Vagina (tissue), 2 donors: ENCODE results near the gene TMEM89. TPM values are rescaled to one million over a fixed set of nuclear protein-coding genes. Genes with fewer than 3 reads are reported as not detected.

Experiments used
- DNase-seq, 2 donors: peaks; one replicate each; pipeline ENCODE4 v3.0.0-alpha.2; 2017; ENCODE audit errors: extremely low spot score in 2 of 2
- H3K27ac ChIP-seq: fragments of 200-600 bp; sonication (generic); one replicate; pipeline ENCODE4 v1.5.1; 2019
- H3K27me3 ChIP-seq: fragments of 200-600 bp; sonication (generic); one replicate; pipeline ENCODE4 v1.5.1; 2019
- H3K36me3 ChIP-seq, 2 donors: fragments of 200-600 bp; sonication (generic); one replicate each; pipeline ENCODE4 v1.5.1; 2017 to 2019
- H3K4me1 ChIP-seq: fragments of 200-600 bp; sonication (generic); one replicate; pipeline ENCODE4 v1.5.1; 2019
- H3K4me3 ChIP-seq, 2 donors: fragments of 200-600 bp; sonication (generic); 1 replicate in 1 of 2; 2 replicates in 1 of 2; pipeline ENCODE4 v1.5.1; 2016 to 2019
- H3K9me3 ChIP-seq: fragments of 200-600 bp; sonication (generic); one replicate; pipeline ENCODE4 v1.5.1; 2019
- CTCF ChIP-seq, 3 experiments: fragments of 450-650 bp in 2 of 3; fragments of 200-600 bp in 1 of 3; sonication (generic) in 1 of 3; IDR thresholded peaks; one replicate each; pipeline ENCODE4 v1.5.1; 2017 to 2019; ENCODE audit warnings: antibody characterized with exemption in 3 of 3, mild to moderate bottlenecking in 2 of 3, moderate library complexity in 2 of 3
- POLR2A ChIP-seq, 2 donors: fragments of 450-650 bp; IDR thresholded peaks; one replicate each; pipeline ENCODE4 v1.6.1; 2017; ENCODE audit warnings: antibody characterized with exemption in 2 of 2, mild to moderate bottlenecking in 2 of 2, moderate library complexity in 2 of 2
- POLR2AphosphoS5 ChIP-seq, 2 donors: sonication (generic); formaldehyde crosslinking; IDR thresholded peaks; one replicate each; pipeline ENCODE4 v1.9.0; 2017; ENCODE audit warnings: antibody characterized with exemption in 2 of 2, mild to moderate bottlenecking in 2 of 2, low read depth in 1 of 2; ENCODE audit not compliant: insufficient read depth in 1 of 2
- intact Hi-C: fragments of 100-400 bp; cut with DNase I; formaldehyde crosslinking; loops from one replicate; pipeline ENCODE4 v1.15.1; 2023
- total RNA-seq: library from RNA; depleted of rRNA; stranded (reverse); fragments of >200 nt; gene quantifications from one replicate; pipeline ENCODE4 v1.2.3, GENCODE V29; 2016

TMEM89 gene
- total RNA-seq, 1 donor from 2014 or later, result not detected

GRCh38 chr3:48633256-48633655 is 11.7 kb upstream of the TMEM89 start:
- Histone ChIP-seq H3K27ac (no peak overlapping the region), H3K4me1 (peaks cover 30% of the 10 kb centered on the region), H3K4me3 (no peak overlapping the region), H3K27me3 (no peaks in the 10 kb centered on the region), H3K36me3 (peaks cover 0 to 25% of the 10 kb centered on the region in 2 donors), H3K9me3 (no peaks in the 10 kb centered on the region)
- no peak for DNase-seq
- TF ChIP-seq POLR2A (IDR thresholded peaks at IDR 0.05) (no peak), POLR2AphosphoS5 (IDR thresholded peaks at IDR 0.05; ENCODE audit: insufficient read depth in 1 of 2, low read depth in 1 of 2) (no peak)
- intact Hi-C loops, result no loop called here

GRCh38 chr3:48631516-48632448 is 10.2 kb upstream of the TMEM89 start:
- no peak overlapping the region for H3K27ac ChIP-seq
- no peak for DNase-seq
- intact Hi-C loops, result no loop called here
- no peak overlapping the region for H3K4me3 ChIP-seq
- peaks cover 0 to 25% of the 10 kb centered on the region in 2 donors for H3K36me3 ChIP-seq
- no peaks in the 10 kb centered on the region for H3K9me3 ChIP-seq
- TF ChIP-seq CTCF (IDR thresholded peaks at IDR 0.05), result no peak
- no peak for TF ChIP-seq POLR2AphosphoS5 (IDR thresholded peaks at IDR 0.05; ENCODE audit: insufficient read depth in 1 of 2, low read depth in 1 of 2)
- no peak for TF ChIP-seq POLR2A (IDR thresholded peaks at IDR 0.05)
- H3K4me1 ChIP-seq, result peaks cover 30% of the 10 kb centered on the region
- no peaks in the 10 kb centered on the region for H3K27me3 ChIP-seq

- Histone ChIP-seq H3K27me3 (no peaks in the 10 kb centered on the region), H3K27ac (no peak overlapping the region), H3K36me3 (peaks cover 0 to 25% of the 10 kb centered on the region in 2 donors), H3K9me3 (no peaks in the 10 kb centered on the region), H3K4me1 (peaks cover 22% of the 10 kb centered on the region), H3K4me3 (no peak overlapping the region)
- no peak for DNase-seq
- TF ChIP-seq POLR2A (IDR thresholded peaks at IDR 0.05), result no peak
- TF ChIP-seq CTCF (IDR thresholded peaks at IDR 0.05), result no peak
- TF ChIP-seq POLR2AphosphoS5 (IDR thresholded peaks at IDR 0.05; ENCODE audit: insufficient read depth in 1 of 2, low read depth in 1 of 2), result no peak
- intact Hi-C loops, result no loop called here
These were observed 9.3 kb upstream of the TMEM89 start for GRCh38 chr3:48630833-48631232.

GRCh38 chr3:48630407-48630806 is 8.8 kb upstream of the TMEM89 start:
- Histone ChIP-seq H3K27me3 (no peaks in the 10 kb centered on the region), H3K9me3 (no peaks in the 10 kb centered on the region), H3K36me3 (peaks cover 0 to 25% of the 10 kb centered on the region in 2 donors), H3K4me1 (peaks cover 20% of the 10 kb centered on the region), H3K27ac (no peak overlapping the region), H3K4me3 (no peak overlapping the region)
- TF ChIP-seq POLR2A (IDR thresholded peaks at IDR 0.05) (no peak), POLR2AphosphoS5 (IDR thresholded peaks at IDR 0.05; ENCODE audit: insufficient read depth in 1 of 2, low read depth in 1 of 2) (no peak), CTCF (IDR thresholded peaks at IDR 0.05) (no peak)
- intact Hi-C loops, result no loop called here
- no peak for DNase-seq

- no peak for DNase-seq
- intact Hi-C loops, result no loop called here
- H3K27me3 ChIP-seq, result no peaks in the 10 kb centered on the region
- H3K9me3 ChIP-seq, result no peaks in the 10 kb centered on the region
- no peak overlapping the region for H3K4me3 ChIP-seq
- peaks cover 20% of the 10 kb centered on the region for H3K4me1 ChIP-seq
- peaks cover 0 to 27% of the 10 kb centered on the region in 2 donors for H3K36me3 ChIP-seq
- TF ChIP-seq POLR2AphosphoS5 (IDR thresholded peaks at IDR 0.05; ENCODE audit: insufficient read depth in 1 of 2, low read depth in 1 of 2) (no peak), POLR2A (IDR thresholded peaks at IDR 0.05) (no peak), CTCF (IDR thresholded peaks at IDR 0.05) (no peak)
- no peak overlapping the region for H3K27ac ChIP-seq
These were observed 8.3 kb upstream of the TMEM89 start for GRCh38 chr3:48629894-48630293.
